WI38 (cell line): ENCODE results near the gene HOPX.
"Not testable (repeated sequence)": the region's sequence is repeated elsewhere in the genome, so short reads cannot be mapped to it uniquely, and the experiment has no call there.

Experiments used
- H3K4me3 ChIP-seq: 2 replicates; pipeline ENCODE4 v1.5.1; 2011; ENCODE audit warnings: low read depth, mild to moderate bottlenecking, control low read depth, low read length
- CTCF ChIP-seq: IDR thresholded peaks from 2 replicates; pipeline ENCODE4 v1.5.1; 2012; ENCODE audit warnings: low read depth, mild to moderate bottlenecking, control low read depth, low read length

HOPX gene

GRCh38 chr4:56681158-56681852 lies at the start of gene HOPX:
Gene HOPX (minus strand): TSS chr4:56681296. CDS start chr4:56657816, 23,480 bp downstream.
- TF ChIP-seq CTCF: no peak
- no peak within 1 kb of the TSS for H3K4me3 ChIP-seq

GRCh38 chr4:56730097-56730496 lies 49.0 kb upstream of the HOPX start:
- TF ChIP-seq CTCF: no peak
- H3K4me3 ChIP-seq: no peak overlapping the region

GRCh38 chr4:56728512-56728911 lies 47.4 kb upstream of the HOPX start:
- no peak overlapping the region for H3K4me3 ChIP-seq
- no peak for TF ChIP-seq CTCF

- no peak overlapping the region for H3K4me3 ChIP-seq
- TF ChIP-seq CTCF: no peak
Observed at GRCh38 chr4:56727150-56727549, 46.1 kb upstream of the HOPX start.

GRCh38 chr4:56726593-56726992 lies 45.5 kb upstream of the HOPX start:
- not testable (repeated sequence) for H3K4me3 ChIP-seq

GRCh38 chr4:56723659-56724230 lies 42.6 kb upstream of the HOPX start:
- TF ChIP-seq CTCF: no peak
- H3K4me3 ChIP-seq: no peak overlapping the region

- no peak overlapping the region for H3K4me3 ChIP-seq
- TF ChIP-seq CTCF: no peak
Observed at GRCh38 chr4:56723201-56723605, 42.1 kb upstream of the HOPX start.

GRCh38 chr4:56708146-56708545 lies 27.1 kb upstream of the HOPX start:
- no peak overlapping the region for H3K4me3 ChIP-seq
- TF ChIP-seq CTCF: no peak
